Measurements from ENCODE around the gene JADE3.

JADE3 gene

DNA sequence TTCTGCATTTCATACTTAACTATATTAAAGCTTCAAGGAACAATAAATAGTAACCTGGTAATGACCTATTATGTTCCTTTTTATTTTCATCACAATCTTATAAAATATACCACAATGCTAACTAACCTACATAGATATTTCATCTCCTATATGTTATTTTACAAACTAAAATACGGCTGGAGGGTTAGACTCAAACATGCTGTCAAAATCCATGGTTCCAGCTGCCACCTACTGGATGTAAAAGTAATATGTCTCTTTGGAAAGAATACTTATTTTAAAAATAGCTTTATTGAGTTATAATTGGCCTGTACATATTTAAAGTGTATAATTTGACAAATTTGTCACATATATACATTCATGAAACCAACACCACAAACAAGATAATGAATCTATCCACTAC, 181.0 kb downstream of the JADE3 start:
- H3K27ac ChIP-seq: no peak overlapping the region
- TF ChIP-seq, protein P1, sequence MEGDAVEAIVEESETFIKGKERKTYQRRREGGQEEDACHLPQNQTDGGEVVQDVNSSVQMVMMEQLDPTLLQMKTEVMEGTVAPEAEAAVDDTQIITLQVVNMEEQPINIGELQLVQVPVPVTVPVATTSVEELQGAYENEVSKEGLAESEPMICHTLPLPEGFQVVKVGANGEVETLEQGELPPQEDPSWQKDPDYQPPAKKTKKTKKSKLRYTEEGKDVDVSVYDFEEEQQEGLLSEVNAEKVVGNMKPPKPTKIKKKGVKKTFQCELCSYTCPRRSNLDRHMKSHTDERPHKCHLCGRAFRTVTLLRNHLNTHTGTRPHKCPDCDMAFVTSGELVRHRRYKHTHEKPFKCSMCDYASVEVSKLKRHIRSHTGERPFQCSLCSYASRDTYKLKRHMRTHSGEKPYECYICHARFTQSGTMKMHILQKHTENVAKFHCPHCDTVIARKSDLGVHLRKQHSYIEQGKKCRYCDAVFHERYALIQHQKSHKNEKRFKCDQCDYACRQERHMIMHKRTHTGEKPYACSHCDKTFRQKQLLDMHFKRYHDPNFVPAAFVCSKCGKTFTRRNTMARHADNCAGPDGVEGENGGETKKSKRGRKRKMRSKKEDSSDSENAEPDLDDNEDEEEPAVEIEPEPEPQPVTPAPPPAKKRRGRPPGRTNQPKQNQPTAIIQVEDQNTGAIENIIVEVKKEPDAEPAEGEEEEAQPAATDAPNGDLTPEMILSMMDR (IDR thresholded peaks at IDR 0.05): peak; percentile 61
- no peak for TF ChIP-seq ZFX (IDR thresholded peaks at IDR 0.05; ENCODE audit: borderline replicate concordance)

DNA sequence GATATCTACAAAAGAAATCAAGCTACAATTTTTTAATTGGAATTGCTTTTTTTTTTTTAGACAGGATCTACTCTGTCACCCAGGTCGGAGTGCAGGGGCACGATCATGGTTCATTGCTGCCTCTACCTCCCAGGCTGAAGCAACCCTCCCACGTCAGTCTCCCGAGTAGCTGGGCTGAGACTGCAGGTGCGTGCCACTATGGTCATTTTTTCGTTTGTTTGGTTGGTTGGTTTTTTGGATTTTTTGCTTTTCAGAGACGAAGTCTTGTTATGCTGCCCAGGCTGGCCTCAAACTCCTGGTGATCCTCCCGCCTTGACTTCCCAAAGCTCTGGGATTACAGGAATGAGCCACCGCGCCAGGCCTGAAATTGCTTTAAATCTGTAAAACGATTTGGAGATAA, 181.6 kb downstream of the JADE3 start:
- TF ChIP-seq, protein P1 (IDR thresholded peaks at IDR 0.05): no peak
- no peak for TF ChIP-seq ZFX (IDR thresholded peaks at IDR 0.05; ENCODE audit: borderline replicate concordance)

DNA sequence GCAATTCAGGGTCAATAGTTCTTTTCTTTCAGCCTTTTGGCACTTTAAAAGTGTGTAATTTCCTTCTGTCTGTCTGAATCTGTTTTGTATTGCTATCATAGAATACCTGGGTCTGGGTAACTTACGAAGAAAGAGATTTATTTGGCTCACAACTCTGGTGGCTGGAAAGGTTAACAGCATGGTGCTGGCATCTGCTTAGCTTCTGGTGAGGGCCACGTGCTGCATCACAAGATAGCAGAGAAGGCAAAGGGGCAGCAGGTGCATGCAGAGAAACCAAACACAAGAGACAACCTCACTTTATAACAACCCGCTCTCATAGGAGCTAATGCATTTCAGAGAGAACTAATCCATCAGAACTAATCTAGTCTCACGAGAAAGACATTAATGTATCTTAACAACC, 184.8 kb downstream of the JADE3 start:
- TF ChIP-seq, protein P1 (IDR thresholded peaks at IDR 0.05): no peak
- no peak for TF ChIP-seq ZFX (IDR thresholded peaks at IDR 0.05; ENCODE audit: borderline replicate concordance)
- no peak overlapping the region for H3K27ac ChIP-seq

More for the DNA sequence above, 181.6 kb downstream of the JADE3 start:
- no peak overlapping the region for H3K27ac ChIP-seq

DNA sequence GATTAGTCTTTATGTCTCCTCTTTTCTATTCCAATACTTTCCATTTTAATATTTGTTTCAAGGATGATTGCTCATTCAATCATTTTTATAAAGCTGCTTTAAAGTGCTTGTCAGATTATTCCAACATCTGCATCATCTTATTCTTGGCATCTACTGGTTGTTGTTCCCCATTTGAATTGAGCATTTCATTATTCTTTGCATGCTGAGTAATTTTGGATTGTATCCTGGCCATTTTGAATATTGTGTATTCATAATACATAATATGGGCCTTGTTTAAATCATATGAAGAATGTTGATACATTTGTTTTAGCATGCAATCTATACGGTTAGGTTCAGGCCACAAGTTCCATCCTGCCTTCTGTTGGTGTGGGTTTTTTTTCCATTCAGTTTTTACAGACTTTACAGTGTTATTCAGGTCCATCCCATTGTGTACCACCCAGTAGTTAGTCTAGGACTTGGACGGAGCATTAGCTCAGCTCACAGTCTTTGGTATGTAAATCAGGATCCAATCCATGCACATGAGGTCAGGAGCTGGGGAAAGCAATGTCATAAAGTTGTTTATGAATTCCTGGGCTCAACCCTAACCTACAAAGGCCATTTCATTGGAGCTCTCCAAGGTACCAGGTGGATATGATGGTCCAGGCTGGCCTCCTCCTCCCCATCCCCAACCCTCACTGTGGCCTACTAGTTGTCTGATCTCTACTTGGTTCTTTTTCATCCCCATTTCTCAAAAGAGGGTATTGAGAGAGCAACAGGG, 186.3 kb downstream of the JADE3 start:
- no peak overlapping the region for H3K27ac ChIP-seq
- TF ChIP-seq ZFX (IDR thresholded peaks at IDR 0.05; ENCODE audit: borderline replicate concordance): no peak

DNA sequence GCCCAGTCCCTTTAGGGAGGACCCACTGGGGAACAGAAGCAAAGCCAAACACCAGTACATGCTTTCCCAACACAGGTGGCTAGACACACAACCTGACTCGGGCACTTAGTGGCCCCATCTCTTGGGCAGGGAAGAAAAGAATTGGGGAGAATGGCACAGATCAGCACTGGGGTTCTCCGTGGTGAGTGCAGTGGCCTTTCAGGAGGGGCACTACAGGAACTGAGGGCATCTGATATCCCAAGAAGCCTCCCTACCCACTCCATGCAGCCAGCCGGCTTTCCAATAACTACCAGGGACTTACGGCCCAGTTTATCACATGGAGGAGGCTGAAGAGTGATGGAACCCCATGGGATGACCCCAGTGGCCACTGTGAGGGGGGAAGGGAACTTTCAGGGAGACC, 189.0 kb downstream of the JADE3 start:
- H3K27ac ChIP-seq: no peak overlapping the region
- TF ChIP-seq ZFX (IDR thresholded peaks at IDR 0.05; ENCODE audit: borderline replicate concordance): no peak
- TF ChIP-seq, protein P1 (IDR thresholded peaks at IDR 0.05): no peak

All from 22Rv1 (cell line).